Neural crest cell (in vitro differentiated cells): ENCODE results near the gene STK11. TPM values are rescaled to one million over a fixed set of nuclear protein-coding genes. Genes with fewer than 3 reads are reported as not detected.

Experiments
- DNase-seq: peaks from one replicate; pipeline ENCODE4 v3.0.0; 2021; ENCODE audit warnings: low read depth, mixed read lengths, low spot score
- H3K27ac Mint-ChIP-seq: one replicate; pipeline ENCODE4 v1.8.0; 2021; ENCODE audit warnings: mild to moderate bottlenecking, mixed read lengths; ENCODE audit not compliant: unreplicated experiment
- H3K27me3 Mint-ChIP-seq: 2 replicates; pipeline ENCODE4 v1.8.0; 2021; ENCODE audit warnings: low read depth, mild to moderate bottlenecking, mixed read lengths
- H3K36me3 Mint-ChIP-seq: 2 replicates; pipeline ENCODE4 v1.8.0; 2021; ENCODE audit warnings: low read depth, mild to moderate bottlenecking, mixed read lengths
- H3K4me1 Mint-ChIP-seq: 2 replicates; pipeline ENCODE4 v1.8.0; 2021; ENCODE audit warnings: mixed read lengths
- H3K4me3 Mint-ChIP-seq: one replicate; pipeline ENCODE4 v1.8.0; 2021; ENCODE audit warnings: mild to moderate bottlenecking, mixed read lengths
- H3K9me3 Mint-ChIP-seq: 2 replicates; pipeline ENCODE4 v1.8.0; 2021; ENCODE audit warnings: mixed read lengths
- total RNA-seq: library from RNA; stranded (reverse); gene quantifications from 2 replicates; pipeline ENCODE4 v1.2.1, GENCODE V29; 2021
- TF ChIP-seq, protein P1 (sequence below): fragments of 200-600 bp; sonication (generic); conservative IDR thresholded peaks from 2 replicates; pipeline ENCODE4 v1.5.0; 2021; ENCODE audit warnings: antibody characterized with exemption, mild to moderate bottlenecking

The STK11 gene
- total RNA-seq, 1 donor from 2014 or later = 60.2 TPM

DNA sequence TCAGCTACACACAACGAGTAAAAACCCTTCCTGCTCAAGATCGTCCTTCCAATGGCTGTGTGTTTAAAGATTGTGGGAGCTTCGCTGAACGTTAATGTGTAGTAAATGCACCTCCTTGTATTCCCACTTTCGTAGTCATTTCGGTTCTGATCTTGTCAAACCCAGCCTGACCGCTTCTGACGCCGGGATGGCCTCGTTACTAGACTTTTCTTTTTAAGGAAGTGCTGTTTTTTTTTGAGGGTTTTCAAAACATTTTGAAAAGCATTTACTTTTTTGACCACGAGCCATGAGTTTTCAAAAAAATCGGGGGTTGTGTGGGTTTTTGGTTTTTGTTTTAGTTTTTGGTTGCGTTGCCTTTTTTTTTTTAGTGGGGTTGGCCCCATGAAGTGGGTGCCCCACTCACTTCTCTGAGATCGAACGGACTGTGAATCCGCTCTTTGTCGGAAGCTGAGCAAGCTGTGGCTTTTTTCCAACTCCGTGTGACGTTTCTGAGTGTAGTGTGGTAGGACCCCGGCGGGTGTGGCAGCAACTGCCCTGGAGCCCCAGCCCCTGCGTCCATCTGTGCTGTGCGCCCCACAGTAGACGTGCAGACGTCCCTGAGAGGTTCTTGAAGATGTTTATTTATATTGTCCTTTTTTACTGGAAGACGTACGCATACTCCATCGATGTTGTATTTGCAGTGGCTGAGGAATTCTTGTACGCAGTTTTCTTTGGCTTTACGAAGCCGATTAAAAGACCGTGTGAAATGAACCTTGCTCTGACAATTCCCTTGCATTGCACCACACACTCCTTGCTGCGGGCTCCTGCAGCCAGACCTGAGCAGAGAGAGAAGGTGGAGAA lies 67.1 kb downstream of the STK11 start:
- Mint-ChIP-seq H3K27ac (no peak overlapping the region), H3K4me3 (peak overlapping the region; percentile 84), H3K36me3 (peaks cover 23% of the 10 kb centered on the region), H3K4me1 (peaks cover 61% of the 10 kb centered on the region), H3K27me3 (peaks cover 22% of the 10 kb centered on the region), H3K9me3 (no peaks in the 10 kb centered on the region)
- no peak for DNase-seq
- TF ChIP-seq, protein P1, sequence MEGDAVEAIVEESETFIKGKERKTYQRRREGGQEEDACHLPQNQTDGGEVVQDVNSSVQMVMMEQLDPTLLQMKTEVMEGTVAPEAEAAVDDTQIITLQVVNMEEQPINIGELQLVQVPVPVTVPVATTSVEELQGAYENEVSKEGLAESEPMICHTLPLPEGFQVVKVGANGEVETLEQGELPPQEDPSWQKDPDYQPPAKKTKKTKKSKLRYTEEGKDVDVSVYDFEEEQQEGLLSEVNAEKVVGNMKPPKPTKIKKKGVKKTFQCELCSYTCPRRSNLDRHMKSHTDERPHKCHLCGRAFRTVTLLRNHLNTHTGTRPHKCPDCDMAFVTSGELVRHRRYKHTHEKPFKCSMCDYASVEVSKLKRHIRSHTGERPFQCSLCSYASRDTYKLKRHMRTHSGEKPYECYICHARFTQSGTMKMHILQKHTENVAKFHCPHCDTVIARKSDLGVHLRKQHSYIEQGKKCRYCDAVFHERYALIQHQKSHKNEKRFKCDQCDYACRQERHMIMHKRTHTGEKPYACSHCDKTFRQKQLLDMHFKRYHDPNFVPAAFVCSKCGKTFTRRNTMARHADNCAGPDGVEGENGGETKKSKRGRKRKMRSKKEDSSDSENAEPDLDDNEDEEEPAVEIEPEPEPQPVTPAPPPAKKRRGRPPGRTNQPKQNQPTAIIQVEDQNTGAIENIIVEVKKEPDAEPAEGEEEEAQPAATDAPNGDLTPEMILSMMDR = no peak

DNA sequence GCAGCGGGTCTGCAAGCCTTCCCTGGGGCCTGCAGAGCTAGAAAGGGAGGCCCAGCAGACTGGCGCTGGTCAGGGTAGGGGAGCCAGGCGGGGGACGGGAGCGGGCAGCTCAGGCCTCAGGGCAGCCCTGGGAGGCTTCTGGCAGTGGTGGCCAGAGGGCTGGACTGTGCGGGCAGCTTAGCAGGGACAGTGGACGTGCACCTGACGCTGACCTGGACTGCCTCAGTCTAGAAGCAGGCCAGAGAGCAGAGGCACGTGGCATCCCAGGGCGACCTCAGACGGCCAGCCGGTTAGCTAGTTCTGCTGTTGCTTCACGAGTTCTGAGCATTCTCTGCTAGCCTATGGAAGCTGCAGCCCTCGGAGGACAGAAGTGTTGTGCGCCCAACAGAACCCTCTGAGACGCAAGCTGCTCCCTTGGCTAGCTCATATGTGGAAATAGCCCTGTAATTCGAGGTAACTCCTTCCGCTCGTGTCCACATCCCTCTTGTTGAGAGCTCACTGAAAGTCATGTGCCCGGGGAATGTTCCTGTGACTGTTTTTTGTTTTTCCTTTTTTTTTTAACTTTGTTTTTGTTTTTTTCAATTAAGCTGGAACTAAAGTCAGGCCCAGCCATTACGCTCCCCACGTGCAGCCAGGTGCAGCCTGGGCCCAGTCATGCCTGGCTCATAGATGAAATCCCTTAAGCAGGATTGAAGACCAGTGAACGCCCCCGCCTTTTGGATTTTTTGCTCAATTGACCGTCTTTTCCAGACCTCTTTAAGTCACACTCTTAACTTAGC lies 67.9 kb downstream of the STK11 start:
- TF ChIP-seq, protein P1 = no peak
- peaks cover 55% of the 10 kb centered on the region for H3K4me1 Mint-ChIP-seq
- H3K36me3 Mint-ChIP-seq = peaks cover 23% of the 10 kb centered on the region
- peak overlapping the region; percentile 84 for H3K4me3 Mint-ChIP-seq
- no peak overlapping the region for H3K27ac Mint-ChIP-seq
- H3K9me3 Mint-ChIP-seq = no peaks in the 10 kb centered on the region
- DNase-seq = no peak
- peaks cover 22% of the 10 kb centered on the region for H3K27me3 Mint-ChIP-seq

DNA sequence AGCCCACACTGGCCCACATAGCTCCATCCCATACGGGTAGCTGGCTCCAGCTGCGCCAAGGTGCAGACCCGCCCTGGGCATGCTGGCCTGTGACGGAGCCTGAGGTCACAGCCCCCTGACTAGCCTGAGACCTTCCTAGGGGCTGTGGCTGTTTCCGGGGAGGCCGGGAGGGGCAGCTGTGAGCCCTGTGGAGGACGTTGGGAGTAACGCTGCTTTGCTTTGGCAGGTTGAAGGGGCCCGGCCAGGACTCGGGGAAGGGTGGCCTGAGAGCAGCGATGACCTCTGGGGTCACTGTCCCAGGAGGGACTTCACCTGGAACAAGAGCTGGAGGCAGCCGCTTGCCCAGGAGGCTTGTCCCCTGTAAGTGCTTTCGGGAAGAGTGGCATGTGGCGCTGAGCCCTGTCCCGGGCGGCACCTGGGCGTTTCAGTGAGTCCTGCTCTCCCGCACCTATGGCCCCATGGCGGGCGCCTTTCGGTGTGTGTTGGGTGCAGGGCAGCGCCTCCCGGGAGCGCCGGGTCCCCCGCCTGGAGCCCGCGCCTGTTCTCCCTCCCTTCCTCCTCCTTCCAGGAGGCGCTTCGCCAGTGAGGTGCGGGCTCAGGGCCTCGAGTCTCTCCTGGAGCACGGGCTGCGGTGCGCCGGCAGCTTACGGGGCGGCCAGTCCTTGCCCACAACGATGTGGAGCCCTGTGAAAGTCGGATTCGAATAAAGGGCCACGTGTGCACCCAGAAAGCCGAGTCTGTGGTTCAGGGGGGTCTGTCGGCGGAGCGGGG lies 68.7 kb downstream of the STK11 start:
- no peak for DNase-seq
- TF ChIP-seq, protein P1 = no peak
- Mint-ChIP-seq H3K27ac (no peak overlapping the region), H3K9me3 (no peaks in the 10 kb centered on the region), H3K4me1 (peaks cover 49% of the 10 kb centered on the region), H3K27me3 (peaks cover 19% of the 10 kb centered on the region), H3K4me3 (peak overlapping the region; percentile 84), H3K36me3 (peaks cover 23% of the 10 kb centered on the region)

DNA sequence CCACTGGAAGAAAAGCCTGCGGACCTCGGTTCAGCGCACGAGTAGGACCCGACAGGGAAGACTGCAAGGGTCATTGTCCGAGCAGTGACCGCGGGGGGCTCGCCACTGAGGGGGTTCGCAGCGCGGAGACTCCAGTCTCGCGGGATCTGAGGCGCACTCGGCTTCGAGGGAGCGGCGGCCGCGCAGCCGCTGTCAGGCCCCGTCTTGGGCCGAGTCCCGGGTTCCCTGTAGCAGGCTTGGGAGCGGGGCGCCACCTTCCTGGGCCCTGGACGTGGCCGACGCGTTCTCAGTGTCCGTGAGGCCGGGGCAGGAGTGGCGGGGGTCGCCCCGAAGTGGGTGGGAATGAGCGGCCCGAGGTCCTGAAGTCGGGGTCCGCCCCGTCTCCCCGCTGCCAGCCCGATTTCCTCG lies 69.3 kb downstream of the STK11 start:
- TF ChIP-seq, protein P1 = no peak
- H3K36me3 Mint-ChIP-seq = peaks cover 27% of the 10 kb centered on the region
- H3K27ac Mint-ChIP-seq = no peak overlapping the region
- H3K27me3 Mint-ChIP-seq = peaks cover 23% of the 10 kb centered on the region
- DNase-seq = no peak
- H3K9me3 Mint-ChIP-seq = no peaks in the 10 kb centered on the region
- H3K4me3 Mint-ChIP-seq = peak overlapping the region; percentile 75
- peaks cover 51% of the 10 kb centered on the region for H3K4me1 Mint-ChIP-seq

DNA sequence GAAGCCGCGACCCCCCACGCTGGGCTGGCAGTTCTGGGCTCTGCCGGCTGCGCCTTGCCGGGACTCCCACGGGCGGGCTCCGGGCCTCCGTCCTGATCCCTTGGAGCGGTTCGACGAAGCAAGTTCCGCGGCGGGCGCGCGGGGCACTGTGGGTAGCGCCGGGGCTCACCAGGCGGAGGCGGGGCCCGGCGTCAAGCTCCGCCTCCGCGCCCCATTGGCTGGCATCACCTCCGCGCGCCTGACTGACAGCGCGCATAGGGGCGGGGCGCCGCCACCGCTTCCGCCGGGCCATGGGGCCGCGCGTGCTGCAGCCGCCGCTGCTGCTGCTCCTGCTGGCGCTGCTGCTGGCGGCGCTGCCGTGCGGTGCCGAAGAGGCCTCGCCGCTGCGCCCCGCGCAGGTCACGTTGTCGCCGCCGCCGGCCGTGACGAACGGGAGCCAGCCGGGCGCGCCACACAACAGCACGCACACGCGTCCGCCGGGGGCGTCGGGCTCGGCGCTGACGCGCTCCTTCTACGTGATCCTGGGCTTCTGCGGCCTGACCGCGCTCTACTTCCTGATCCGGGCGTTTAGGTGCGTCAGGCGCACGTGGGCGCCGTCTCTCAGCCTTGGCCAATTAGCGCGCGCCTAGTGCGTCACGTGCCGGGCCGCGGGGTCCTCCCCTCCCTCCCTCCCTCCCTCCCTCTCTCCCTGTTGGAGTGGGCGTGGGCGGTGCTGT lies 69.8 kb downstream of the STK11 start, which contains the start of gene FAM174C:
FAM174C (plus strand) TSS at position 271 of the 716 bp plus-strand sequence; CDS start at position 291, 20 bp downstream.
- DNase-seq = peak; percentile 81

More for the DNA sequence above, 69.8 kb downstream of the STK11 start, which contains the start of gene FAM174C:
- peaks cover 25% of the 10 kb centered on the region for H3K27me3 Mint-ChIP-seq
- no peaks in the 10 kb centered on the region for H3K9me3 Mint-ChIP-seq
- peak within 1 kb of the TSS; percentile 87 for H3K27ac Mint-ChIP-seq
- peaks cover 49% of the 10 kb centered on the region for H3K4me1 Mint-ChIP-seq
- TF ChIP-seq, protein P1 = no peak
- peaks cover 24% of the 10 kb centered on the region for H3K36me3 Mint-ChIP-seq
- H3K4me3 Mint-ChIP-seq = peak within 1 kb of the TSS; percentile 87
